COLO668 (cell line): ENCODE data around the gene AQP1.

Source experiments
- DNase-seq: peaks from one replicate; lab custom pipeline; 2025; ENCODE audit not compliant: unreplicated experiment; lab: John Stamatoyannopoulos, UW

Gene AQP1

DNA sequence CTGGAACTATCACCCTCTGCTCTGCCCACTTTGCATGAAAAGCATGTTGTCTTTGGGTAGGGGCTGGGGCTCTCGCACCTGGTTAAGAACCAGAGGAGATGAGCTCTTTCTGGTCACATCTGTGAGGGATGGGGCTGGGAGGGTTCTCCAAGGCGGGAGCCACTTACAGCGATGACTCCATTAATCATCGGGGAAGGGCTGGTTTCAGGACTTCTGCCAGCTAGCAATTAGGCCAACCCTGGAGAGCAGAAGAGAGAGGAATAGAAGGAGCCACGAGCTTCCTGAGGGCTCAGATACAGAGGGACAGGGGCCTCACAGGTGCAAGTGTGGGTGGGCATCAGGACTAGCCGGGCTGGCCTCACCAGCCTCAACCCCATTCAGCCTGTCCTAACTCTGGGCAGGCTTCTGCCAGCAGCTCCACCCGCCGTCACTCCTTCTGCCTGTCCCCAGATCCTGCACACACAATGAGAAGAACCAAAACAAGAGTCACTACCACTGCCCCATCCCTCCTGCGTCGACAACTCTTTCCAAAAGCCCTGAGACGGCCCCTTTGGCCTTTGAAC, 8.4 kb downstream of the AQP1 start:
- no peak for DNase-seq

DNA sequence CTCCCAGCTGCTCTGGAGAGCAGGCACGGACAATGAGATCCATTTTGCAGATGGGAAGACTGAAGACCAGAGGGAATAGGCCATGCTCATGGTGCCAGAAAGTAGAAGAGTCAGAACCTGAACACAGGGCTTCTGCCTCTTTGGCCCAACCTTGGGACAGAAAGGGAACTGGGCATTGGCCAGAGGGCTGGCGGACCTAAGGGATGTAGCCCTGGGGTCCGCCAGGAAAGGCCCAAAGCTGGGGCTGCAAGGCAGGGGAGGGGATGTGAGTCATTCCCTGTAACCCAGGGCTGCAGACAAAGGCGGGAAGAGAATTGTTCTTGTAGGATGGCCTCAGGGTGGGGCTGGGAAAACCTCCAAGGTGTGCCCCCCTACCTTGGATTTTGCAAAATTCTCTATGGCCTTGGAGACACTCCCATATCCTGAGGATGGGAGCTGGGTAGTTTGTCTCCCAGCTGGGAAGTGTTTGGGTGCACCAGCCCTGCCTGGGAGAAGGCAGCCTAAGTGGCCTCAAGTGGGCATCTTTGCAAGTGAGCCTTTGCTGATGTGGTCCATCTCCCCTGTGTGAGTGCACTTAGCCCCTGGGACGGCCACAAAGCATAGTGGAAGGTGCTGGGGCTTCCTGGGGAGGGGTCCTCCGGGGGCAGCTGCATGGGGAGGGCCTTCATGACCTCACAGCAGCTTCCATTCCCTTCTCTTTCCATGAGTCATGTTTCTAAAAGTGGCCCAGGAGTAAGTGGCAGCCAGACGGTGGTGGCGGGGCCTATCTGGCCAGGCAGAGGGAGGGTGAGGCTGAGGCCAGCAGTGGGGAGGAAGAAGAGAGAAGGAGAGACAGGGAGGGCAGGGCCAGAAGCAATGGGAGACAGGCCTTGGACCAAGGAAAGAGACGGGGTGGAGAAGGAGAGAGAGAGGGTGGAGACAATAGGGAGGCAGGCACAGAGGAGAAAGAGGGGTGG, 9.2 kb downstream of the AQP1 start:
- DNase-seq, result no peak

DNA sequence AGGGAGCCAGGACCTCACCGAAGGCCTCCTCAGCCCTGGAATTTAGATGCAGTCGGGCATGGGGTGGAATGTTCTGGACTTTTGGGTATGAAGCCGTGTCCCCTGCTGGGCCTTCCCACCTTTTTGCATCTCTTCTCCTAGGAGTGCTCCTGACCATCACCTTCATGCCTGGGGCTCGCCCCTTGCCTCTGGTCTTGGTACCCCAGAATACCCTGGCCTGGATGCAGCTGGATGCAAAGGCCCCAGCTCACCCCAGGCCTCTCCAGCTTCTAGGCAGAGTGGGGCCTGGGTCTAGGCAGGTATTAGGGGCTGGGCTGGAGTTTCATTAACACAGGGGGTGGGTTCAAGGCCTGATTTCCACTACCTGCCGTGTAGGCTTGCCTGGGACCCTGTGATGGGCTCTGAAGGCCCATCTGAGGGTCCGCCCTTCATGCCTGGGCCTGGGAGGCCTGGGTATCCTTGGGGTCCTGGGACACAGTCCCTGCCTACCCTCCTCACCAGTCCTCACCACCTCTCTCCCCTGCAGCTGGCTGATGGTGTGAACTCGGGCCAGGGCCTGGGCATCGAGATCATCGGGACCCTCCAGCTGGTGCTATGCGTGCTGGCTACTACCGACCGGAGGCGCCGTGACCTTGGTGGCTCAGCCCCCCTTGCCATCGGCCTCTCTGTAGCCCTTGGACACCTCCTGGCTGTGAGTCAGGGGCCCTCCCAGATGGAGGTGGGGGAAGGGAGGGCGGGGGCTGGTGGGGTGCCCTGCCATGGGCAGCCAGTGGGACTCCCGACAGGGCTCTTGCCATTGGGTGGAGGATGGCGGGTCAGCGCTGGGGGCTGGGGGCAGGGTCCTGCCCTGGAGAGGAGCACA, 10.1 kb downstream of the AQP1 start:
- no peak for DNase-seq

DNA sequence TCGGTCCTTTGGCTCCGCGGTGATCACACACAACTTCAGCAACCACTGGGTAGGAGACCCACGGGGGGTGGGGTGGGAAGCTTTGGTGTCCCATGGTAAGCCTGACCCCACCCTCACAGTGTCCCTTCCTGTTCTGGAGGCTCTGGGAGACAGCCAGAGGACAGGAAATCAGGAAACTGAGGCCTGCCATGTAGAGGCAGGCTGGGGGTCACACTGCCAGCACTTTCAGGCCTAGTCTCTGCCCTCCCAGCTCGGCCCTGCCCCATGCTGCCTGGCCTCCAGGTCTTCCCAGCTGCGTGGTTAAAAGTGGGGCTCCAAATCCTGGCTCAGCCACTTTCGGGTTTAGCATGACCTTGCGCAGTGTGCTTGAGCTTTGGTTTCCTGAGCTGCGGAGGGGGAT, 10.9 kb downstream of the AQP1 start:
- no peak for DNase-seq

DNA sequence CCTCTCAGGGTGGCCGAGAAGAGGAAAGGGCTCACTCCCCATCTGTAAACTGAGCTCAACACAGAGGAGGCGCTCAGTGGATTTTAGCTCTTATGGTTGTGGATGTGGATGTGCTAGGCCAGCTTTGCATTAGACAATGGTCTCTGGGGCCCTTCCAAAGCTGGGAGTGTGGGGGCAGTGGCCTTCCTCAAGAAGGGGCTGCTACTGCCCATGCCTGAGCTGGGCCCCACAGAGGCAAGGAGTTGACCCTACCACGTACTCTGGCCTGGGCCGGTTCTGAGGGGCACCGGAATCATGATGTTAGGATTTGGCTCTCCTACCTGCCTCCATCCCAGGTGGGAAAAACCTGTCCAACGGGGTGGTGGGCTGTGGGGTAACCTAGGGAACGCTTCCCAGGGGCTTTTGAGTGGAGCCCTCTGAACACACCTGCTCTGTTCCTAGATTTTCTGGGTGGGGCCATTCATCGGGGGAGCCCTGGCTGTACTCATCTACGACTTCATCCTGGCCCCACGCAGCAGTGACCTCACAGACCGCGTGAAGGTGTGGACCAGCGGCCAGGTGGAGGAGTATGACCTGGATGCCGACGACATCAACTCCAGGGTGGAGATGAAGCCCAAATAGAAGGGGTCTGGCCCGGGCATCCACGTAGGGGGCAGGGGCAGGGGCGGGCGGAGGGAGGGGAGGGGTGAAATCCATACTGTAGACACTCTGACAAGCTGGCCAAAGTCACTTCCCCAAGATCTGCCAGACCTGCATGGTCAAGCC, 11.5 kb downstream of the AQP1 start:
- no peak for DNase-seq

DNA sequence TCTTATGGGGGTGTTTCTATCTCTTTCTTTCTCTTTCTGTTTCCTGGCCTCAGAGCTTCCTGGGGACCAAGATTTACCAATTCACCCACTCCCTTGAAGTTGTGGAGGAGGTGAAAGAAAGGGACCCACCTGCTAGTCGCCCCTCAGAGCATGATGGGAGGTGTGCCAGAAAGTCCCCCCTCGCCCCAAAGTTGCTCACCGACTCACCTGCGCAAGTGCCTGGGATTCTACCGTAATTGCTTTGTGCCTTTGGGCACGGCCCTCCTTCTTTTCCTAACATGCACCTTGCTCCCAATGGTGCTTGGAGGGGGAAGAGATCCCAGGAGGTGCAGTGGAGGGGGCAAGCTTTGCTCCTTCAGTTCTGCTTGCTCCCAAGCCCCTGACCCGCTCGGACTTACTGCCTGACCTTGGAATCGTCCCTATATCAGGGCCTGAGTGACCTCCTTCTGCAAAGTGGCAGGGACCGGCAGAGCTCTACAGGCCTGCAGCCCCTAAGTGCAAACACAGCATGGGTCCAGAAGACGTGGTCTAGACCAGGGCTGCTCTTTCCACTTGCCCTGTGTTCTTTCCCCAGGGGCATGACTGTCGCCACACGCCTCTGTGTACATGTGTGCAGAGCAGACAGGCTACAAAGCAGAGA, 12.2 kb downstream of the AQP1 start:
- no peak for DNase-seq

DNA sequence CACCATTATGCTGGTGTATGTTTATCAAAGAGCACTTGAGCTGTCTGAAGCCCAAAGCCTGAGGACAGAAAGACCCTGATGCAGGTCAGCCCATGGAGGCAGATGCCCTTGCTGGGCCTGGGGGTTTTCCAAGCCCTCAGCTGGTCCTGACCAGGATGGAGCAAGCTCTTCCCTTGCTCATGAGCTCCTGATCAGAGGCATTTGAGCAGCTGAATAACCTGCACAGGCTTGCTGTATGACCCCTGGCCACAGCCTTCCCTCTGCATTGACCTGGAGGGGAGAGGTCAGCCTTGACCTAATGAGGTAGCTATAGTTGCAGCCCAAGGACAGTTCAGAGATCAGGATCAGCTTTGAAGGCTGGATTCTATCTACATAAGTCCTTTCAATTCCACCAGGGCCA, 13.0 kb downstream of the AQP1 start:
- DNase-seq, result no peak

DNA sequence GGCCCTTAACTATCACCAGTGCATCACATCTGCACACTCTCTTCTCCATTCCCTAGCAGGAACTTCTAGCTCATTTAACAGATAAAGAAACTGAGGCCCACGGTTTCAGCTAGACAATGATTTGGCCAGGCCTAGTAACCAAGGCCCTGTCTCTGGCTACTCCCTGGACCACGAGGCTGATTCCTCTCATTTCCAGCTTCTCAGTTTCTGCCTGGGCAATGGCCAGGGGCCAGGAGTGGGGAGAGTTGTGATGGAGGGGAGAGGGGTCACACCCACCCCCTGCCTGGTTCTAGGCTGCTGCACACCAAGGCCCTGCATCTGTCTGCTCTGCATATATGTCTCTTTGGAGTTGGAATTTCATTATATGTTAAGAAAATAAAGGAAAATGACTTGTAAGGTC, 13.5 kb downstream of the AQP1 start:
- DNase-seq, result no peak

DNA sequence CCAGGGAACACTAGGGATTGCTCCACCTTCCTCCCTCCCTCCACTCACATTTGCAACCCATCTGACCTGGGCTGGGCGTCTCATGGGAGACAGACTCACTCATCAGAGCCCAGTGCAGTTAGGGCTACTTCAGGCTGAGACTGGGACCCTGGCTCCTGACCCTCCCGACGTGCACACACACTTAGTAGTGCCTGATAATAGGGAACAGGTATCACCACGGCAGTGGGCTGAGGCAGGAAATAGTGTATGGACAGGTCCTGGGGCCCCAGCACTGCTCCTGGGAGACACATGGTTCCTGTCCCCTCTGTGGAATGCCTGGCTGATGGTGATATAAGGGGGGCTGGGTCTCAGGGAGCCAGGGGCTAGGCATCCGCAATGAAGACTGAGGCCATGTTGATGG, 14.3 kb downstream of the AQP1 start:
- no peak for DNase-seq

DNA sequence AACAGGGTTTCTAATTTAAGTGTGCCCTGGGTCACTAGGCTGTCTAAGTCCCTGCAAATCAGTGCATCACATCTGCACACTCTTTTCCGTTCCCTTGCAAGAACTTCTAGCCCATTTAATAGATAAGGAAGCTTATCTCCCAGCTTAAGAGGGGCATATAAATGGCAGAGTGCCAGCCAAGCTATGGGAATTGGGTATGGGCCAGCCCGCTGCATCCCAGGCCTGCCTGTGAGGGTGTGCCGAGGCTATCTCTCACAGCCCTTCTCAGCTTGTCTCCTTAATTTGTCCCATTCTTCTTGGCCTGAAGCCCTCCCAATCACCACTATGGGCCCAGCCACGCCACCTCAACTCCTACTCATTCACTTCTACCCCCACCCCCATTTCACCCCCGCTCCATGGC, 14.7 kb downstream of the AQP1 start:
- DNase-seq, result no peak

DNA sequence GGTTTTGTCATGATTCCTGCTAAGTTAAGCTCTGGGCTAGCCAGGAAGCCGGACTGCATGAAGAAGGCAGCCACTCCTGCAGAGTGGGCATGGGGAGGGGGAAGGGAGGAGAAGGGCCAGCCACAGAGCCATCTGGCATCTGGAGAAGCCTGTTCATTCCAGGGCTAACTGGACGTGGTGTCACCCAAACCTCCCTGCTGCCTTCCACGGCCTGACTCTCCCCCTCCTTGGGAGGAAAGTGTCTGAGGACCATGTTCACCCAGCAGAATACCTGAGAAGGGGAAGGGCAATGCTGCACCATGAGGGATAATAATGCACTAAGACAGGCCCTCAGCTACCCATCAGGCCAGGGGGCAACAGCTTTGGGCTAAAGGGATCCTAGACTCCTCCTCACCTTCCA, 15.4 kb downstream of the AQP1 start:
- DNase-seq, result no peak

DNA sequence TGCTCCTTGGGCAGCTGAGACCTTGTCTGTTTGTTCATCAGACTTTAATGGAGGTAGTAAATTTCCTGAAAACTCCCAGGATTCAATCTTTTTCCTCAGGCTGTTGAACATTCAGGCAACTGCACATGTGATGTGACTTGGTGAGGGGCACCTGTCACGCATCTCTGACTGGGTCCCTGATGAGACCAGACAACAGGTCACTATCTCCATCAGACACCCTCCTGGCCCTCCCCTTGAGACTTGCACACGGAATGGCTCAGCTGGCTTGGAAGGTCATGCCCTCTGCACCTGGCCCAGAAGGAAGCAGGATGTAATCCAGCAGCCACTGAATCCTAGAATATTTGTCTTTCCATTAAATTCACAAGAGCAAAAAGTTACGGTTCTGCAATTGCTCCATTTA, 15.9 kb downstream of the AQP1 start:
- no peak for DNase-seq

DNA sequence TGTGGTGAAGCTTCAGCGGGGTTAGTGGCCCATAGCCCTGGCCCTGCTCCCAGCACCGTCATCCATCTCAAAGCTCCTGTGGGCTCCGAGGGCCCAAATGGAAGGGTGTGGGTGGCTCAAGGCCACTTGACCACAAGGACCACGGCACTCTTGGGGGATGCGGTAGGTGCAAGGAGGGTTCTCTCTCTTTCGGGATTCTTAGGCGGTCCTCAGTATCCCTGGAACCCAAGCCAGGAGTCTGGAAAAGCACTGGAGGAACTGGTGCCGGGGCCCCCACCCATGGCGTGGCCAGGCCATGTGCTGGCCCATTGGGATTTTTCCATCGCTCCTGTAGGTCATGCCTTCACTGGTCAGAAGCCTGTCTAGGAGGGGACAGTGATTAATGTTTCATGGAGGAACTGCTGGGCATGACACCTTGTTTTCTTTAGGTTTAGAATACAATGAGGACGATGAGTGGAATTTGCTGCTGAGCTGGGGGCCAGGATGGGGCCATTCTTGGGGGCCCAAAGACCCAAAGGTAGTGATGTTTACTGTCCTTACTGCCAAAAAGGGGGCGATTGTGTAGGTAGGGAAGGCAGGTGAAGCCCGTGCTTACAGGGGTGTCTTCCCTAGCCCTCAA, 16.7 kb downstream of the AQP1 start:
- no peak for DNase-seq

DNA sequence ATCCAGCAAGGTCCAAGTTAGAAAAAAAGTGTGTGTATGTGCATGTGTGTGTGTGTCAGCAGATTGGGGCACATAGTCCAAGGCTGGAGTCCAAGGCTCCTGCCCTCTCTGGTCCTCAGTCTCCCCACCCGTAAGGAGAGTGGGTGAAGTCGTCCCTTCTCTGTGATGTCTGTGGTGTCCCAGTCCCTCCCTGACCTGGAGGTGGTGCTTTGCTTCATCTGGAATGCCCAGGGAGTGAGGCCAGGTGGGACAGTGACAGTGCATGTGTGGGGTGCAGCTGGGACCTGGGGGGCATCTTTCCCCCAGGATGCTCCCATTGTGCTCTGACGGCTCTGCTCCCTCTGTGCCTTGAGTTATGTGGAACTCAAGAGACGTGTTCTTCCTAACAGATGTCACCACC, 18.0 kb downstream of the AQP1 start:
- DNase-seq, result no peak

DNA sequence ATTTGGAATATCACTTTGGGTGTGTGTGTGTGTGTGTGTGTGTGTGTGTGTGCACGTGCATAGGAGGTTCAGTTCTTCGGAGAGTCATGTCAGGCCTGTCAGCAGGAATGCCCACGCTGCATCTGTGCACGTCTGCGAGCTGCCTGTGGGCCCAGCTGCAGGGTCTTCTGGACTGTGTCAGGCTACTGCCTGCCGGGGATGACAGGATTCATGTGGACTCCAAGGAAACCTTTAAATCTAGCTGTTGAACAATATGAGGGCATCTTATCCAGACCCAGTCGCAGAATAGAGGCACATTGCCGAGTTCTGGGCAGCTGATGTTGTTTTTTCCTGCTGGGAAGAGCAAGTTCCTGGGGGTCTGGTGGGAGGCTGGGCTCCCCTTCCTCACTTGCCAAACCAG, 19.0 kb downstream of the AQP1 start:
- no peak for DNase-seq

DNA sequence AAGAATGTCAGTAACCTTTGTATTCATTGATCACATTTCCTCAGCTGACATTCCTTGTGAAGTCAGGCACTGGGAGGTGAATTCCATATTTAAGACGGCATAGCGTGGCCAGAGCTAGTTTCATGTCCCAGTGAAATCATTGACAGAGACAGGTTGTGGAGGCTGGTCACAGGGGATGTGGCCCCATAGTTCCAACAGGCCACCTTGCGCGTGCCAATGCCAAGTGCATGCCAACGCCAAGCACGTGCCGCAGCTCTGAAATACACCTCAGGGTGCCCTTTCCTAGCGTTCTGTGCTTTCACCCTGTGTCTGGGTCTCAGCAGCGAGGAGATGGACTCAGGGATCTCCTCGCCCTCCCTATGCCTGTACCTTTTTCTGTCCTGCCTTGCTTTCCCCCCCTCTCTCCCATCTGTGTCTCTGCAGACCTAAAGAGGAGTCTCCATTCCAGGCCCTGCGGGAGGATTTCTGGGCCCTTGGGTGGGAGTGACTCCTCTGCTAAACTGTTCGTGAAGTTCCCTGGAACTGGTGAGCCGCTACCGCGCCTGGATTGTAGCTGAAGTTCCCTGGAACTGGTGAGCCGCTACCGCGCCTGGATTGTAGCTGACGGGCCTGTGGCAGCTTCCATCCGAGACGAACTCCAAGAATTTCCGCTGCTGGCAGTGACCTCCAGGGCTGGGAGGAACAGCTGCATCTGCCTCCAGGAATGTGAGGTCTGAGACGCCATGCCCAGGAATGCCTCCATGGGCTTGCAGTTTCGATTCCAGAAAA, 19.7 kb downstream of the AQP1 start:
- no peak for DNase-seq

DNA sequence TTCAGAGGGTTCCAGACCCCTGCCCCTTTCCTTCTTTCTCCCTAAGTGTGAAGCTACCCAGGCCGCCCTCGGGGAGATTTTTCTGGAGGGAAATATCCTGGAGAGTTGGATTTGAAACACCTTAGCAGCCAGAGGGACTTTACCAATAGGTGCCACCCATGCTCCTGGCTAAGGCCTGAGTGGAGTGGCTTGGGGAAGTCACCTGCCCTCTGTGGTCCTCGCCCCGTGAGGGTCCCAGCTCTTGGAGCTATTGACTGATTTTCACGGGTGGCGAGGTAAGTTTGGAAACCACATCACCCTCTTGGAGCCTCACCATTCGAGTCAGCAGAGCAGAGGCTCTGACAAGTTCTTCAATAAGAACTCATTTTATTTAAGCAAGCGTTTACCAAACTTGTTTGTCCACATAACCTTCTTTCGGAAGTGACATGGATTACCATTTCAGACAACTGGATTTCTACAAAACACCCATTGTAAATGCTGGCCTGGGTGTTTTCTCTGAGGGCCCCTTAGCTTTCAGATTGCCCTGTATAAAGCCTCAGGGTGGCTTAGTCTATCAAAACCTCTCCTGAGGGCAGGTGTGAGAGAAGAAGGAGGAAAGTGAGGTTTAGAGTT, 20.4 kb downstream of the AQP1 start:
- no peak for DNase-seq

DNA sequence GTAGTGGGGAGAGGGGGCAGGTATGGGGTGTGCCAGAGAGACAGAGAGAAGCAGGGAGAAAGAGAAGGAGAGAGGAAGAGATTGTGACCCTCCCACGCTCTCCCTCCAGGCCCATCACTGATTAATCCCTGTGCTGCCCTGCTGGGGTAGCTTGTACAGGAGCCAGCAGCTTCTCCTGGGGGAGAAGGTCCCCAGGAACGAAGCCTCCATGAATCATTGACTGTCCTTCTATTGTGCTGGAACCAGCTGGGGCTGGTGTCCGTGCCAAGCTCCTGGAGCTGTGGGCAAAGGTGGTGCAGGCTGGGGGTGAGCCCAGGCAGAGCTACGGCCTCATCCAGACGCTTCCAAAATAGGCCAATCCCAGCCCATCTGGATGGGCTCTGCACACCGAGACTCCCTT, 20.9 kb downstream of the AQP1 start:
- DNase-seq, result no peak
